ENCODE results near the gene DCTN3.

The DCTN3 gene

GRCh38 chr9:34573599-34574325, 46.5 kb downstream of the DCTN3 start:
- DNase-seq (ENCODE audit: low read depth in 2 of 2) = no peak

DNA sequence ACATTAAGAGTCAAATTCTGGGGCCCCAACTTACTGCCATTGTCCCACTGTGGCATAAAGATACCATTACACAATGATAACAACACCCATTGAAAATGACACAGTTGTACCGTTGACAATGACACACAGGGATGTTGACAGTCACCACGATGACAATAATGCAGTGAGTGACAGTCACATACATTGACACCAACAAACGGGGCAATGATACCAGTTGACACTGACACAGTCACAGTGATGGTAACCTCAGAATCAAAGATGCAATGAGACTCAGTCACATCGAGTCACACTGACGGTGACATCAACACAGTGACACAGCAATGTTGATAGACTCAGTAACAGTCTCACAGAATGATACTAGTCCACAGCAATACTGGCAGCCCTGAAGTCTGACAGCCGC, 47.7 kb downstream of the DCTN3 start:
- DNase-seq (ENCODE audit: low read depth in 2 of 2) = no peak

GRCh38 chr9:34572092-34572491, 48.2 kb downstream of the DCTN3 start:
- DNase-seq (ENCODE audit: low read depth in 2 of 2) = no peak

GRCh38 chr9:34571481-34571810, 48.8 kb downstream of the DCTN3 start:
- no peak for DNase-seq (ENCODE audit: low read depth in 2 of 2)

- DNase-seq (ENCODE audit: low read depth in 2 of 2) = no peak
Observed at GRCh38 chr9:34570809-34571480, 49.4 kb downstream of the DCTN3 start.

GRCh38 chr9:34570376-34570775, 49.9 kb downstream of the DCTN3 start:
- no peak for DNase-seq (ENCODE audit: low read depth in 2 of 2)

- DNase-seq (ENCODE audit: low read depth in 2 of 2) = no peak
Observed at GRCh38 chr9:34568774-34569173, 51.5 kb downstream of the DCTN3 start.

DNA sequence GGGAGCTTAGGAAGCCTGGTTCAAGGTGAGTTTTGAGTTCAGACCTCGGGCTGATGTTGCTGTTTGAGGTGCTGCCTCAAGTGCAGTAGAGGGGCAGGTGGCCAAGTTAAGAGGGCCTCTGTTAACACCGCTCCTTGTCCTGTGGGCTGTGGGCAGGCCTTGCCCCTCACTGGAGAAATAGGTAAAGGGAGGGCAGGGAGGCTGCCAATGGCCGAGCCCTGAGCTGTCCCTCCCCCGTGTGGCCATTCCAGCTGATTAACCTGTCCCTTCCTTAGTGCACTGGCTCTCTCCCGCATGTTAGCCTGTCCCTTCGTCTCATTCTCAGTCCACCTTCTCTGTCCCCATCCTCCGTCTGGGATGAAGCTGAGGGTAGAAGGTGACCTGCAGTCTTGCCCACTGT, 52.2 kb downstream of the DCTN3 start:
- no peak for DNase-seq (ENCODE audit: low read depth in 2 of 2)

DNA sequence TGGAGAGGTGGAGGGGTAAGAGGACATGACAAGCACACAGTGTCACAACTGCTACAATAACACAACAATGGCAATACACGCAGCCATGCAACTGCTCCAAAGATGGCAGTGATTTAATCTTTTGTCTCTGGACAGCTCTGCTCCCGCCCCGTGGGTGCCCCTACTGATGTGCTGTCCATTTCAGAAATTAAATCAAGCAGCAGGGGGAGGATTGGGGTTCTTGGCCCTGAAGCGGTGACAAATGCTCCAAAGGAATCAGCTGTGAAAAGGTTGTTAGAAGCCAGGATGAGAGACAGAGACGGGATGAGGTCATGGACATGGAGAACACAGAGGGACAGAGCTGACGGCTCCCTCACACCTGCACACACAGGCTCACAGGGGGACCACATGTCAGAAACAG, 53.3 kb downstream of the DCTN3 start:
- DNase-seq (ENCODE audit: low read depth in 2 of 2) = no peak

GRCh38 chr9:34566322-34566721, 54.0 kb downstream of the DCTN3 start:
- DNase-seq (ENCODE audit: low read depth in 2 of 2) = no peak

DNA sequence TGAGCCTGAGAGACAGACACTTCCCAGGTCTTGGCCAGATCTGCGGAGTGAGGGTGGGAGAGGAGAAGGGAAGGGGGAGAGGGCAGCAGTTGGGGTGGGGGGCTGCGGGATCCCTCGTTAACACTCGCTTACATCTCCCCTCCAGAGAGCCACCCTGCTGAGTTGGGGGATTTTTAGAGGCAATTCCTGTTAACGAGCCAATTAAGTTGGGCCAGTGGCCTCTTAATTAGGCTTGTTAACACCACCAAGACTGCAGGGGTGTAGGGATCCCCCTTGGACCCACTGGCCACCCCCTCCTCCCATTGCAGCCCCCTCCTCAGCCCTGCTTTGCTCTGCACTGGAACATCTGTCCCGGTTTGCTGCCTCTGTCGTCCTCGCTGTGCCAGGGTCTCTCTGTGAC, 54.4 kb downstream of the DCTN3 start:
- no peak for DNase-seq (ENCODE audit: low read depth in 2 of 2)

DNA sequence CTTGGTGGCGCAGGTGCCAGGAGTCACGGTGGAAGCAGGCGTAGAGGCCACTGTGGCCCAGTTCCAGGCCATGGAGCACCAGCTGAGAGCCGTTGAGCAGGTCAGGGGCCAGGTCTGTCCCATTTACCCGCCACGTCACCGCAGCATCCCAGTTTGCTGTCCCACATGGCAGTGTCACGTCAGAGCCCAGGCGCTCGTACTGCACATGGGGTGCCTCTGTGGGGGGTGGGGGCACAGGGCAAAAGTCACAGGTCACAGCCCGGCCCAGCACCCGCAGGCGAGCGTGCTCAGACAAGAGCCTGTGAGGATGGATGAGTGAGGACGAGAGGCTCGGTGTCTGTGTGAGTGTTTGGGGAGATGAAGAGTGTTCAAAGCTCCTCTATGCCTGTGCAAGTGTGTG, 55.7 kb downstream of the DCTN3 start:
- DNase-seq (ENCODE audit: low read depth in 2 of 2) = no peak

Data from stimulated activated CD4-positive, alpha-beta T cell treated with anti-CD3 and anti-CD28 coated beads, Interleukin-12 subunit alpha, Interleukin-12 subunit beta, amount 100 ng/mL, for 24 hours (primary cell).